Liver (tissue), 3 donors: ENCODE measurements around the gene ROBO4.

Experiments
- CTCF ChIP-seq: fragments of 150-350 bp; IDR thresholded peaks from 2 replicates; pipeline ENCODE4 v1.5.1; 2017; ENCODE audit warnings: improper control_type of control experiment, low read depth, low read length; ENCODE audit not compliant: missing input control
- RXRA ChIP-seq, 2 donors: IDR thresholded peaks; 2 replicates each; pipeline ENCODE4 v1.6.1; 2017 to 2018; ENCODE audit warnings: antibody characterized with exemption in 2 of 2, mild to moderate bottlenecking in 1 of 2
- SP1 ChIP-seq: IDR thresholded peaks from 2 replicates; pipeline ENCODE4 v1.6.1; 2018; ENCODE audit warnings: antibody characterized with exemption, mild to moderate bottlenecking
- TAF1 ChIP-seq: conservative IDR thresholded peaks from 2 replicates; pipeline ENCODE4 v1.6.1; 2016; ENCODE audit warnings: antibody characterized with exemption, mild to moderate bottlenecking
- YY1 ChIP-seq: IDR thresholded peaks from 2 replicates; pipeline ENCODE4 v1.6.1; 2016; ENCODE audit warnings: antibody characterized with exemption, mild to moderate bottlenecking
- TF ChIP-seq, protein P1 (sequence below): IDR thresholded peaks from 2 replicates; pipeline ENCODE4 v1.6.1; 2016; ENCODE audit warnings: antibody characterized with exemption
- TF ChIP-seq, protein P2 (sequence below): IDR thresholded peaks from 2 replicates; pipeline ENCODE4 v1.6.1; 2016; ENCODE audit warnings: antibody characterized with exemption, mild to moderate bottlenecking
- donor health status: healthy.
- donor health status: healthy.

- TF ChIP-seq CTCF (no peak), RXRA (IDR thresholded peaks at IDR 0.05) (no peak), YY1 (no peak), SP1 (no peak), TAF1 (no peak)
- TF ChIP-seq, protein P1, sequence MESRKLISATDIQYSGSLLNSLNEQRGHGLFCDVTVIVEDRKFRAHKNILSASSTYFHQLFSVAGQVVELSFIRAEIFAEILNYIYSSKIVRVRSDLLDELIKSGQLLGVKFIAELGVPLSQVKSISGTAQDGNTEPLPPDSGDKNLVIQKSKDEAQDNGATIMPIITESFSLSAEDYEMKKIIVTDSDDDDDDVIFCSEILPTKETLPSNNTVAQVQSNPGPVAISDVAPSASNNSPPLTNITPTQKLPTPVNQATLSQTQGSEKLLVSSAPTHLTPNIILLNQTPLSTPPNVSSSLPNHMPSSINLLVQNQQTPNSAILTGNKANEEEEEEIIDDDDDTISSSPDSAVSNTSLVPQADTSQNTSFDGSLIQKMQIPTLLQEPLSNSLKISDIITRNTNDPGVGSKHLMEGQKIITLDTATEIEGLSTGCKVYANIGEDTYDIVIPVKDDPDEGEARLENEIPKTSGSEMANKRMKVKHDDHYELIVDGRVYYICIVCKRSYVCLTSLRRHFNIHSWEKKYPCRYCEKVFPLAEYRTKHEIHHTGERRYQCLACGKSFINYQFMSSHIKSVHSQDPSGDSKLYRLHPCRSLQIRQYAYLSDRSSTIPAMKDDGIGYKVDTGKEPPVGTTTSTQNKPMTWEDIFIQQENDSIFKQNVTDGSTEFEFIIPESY, result no peak
- TF ChIP-seq, protein P2, sequence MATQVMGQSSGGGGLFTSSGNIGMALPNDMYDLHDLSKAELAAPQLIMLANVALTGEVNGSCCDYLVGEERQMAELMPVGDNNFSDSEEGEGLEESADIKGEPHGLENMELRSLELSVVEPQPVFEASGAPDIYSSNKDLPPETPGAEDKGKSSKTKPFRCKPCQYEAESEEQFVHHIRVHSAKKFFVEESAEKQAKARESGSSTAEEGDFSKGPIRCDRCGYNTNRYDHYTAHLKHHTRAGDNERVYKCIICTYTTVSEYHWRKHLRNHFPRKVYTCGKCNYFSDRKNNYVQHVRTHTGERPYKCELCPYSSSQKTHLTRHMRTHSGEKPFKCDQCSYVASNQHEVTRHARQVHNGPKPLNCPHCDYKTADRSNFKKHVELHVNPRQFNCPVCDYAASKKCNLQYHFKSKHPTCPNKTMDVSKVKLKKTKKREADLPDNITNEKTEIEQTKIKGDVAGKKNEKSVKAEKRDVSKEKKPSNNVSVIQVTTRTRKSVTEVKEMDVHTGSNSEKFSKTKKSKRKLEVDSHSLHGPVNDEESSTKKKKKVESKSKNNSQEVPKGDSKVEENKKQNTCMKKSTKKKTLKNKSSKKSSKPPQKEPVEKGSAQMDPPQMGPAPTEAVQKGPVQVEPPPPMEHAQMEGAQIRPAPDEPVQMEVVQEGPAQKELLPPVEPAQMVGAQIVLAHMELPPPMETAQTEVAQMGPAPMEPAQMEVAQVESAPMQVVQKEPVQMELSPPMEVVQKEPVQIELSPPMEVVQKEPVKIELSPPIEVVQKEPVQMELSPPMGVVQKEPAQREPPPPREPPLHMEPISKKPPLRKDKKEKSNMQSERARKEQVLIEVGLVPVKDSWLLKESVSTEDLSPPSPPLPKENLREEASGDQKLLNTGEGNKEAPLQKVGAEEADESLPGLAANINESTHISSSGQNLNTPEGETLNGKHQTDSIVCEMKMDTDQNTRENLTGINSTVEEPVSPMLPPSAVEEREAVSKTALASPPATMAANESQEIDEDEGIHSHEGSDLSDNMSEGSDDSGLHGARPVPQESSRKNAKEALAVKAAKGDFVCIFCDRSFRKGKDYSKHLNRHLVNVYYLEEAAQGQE, result no peak
These were observed 38.5 kb downstream of the ROBO4 start for GRCh38 chr11:124859171-124859570.
